NCI-H446 treated with DMSO at 0.1 percent for 48 hours (cell line): ENCODE data around the gene FOXO3.
"Not testable (repeated sequence)": the region's sequence is repeated elsewhere in the genome, so short reads cannot be mapped to it uniquely, and the experiment has no call there.

Experiments
- DNase-seq: peaks from one replicate; lab custom pipeline; 2025; lab: John Stamatoyannopoulos, UW

The FOXO3 gene

DNA sequence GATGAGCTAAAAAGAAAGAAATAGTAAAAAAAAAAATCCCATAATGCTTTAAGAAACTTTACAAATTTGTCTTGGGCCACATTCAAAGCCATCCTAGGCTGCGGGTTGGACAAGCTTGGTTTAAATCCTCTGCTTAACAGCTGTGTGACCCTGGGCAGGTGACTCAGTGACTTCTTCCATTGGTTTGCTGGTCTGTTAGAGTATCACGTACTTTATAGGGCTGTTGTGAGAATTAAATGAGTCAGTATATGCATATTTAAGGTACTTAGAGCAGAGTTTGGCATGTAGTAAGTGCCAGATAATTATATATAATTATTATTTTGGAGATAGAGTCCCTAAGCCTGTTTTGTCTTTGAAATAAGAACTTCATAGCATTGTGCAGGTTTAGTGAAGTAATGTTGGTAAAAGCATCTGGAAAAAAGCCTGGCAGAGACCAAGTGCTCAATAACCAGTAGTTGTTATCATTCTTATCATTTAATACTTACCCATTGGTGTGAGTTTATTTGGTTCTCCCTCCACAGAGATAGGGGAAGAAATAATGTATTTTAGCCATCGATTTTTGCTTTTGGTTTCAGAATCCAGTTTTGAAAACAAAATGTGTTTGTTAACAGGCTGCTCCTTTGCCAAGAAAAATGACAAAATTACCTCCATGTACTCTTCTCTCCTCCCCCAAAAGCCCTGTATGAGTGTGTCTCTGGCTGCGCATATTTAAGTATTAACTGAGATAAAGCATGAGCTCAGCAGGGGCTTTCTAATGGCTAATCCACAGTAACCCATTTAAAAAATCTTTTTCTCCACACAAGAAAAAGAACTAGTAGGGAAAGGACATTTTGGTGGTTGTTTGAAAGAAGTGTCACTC lies 67.2 kb downstream of the FOXO3 start:
- DNase-seq = no peak

DNA sequence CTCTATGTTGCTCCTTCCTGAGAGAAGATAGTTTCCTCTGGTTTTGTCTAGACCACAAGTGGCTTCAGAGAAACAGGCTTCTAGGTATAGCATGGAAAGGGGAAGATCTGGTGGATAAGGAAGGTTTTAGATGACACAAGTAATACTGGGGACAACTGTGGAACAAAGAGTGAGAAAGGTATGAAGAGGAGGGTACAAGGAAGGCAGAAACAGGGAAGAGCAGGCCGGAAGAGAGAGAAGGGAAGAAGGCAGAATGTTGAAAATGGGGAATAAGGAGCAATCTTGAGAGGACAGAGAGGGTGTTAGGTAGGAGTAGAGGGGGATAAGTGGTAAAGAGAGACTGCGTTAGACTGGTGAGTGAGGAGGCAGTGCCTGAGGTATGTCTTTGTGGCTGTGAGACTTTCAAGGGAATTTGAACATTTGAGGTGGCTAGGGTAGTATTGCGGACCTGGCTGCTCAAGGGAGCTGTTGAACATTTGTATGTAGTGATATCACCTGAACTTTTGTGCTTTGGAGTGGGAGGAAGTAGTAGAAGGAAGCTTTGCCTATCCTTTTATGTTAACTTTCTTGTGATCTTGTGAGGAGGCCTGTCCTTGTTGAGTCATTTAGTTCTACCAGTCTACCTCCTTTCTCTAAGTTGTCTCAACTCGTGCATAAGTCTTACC lies 69.5 kb downstream of the FOXO3 start:
- DNase-seq = no peak

DNA sequence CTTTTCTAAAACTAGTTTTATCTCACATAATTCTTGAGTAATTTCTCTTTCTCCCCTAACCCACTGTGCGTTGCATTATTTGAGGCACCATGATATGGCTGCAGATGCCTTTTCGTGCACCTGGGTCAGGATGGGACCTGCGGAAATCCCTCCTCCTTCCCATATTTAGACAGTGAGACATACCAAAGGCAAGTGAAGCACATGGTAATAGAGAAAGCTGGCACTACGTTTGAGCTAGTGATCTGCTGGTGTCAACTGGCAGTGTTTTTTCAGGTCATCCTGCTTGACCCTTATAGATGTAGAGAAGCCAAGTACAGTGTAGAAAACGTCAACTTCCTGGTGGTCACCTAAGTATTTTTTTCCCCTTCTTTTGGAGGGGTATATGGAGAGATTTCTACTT lies 71.7 kb downstream of the FOXO3 start:
- DNase-seq = no peak

DNA sequence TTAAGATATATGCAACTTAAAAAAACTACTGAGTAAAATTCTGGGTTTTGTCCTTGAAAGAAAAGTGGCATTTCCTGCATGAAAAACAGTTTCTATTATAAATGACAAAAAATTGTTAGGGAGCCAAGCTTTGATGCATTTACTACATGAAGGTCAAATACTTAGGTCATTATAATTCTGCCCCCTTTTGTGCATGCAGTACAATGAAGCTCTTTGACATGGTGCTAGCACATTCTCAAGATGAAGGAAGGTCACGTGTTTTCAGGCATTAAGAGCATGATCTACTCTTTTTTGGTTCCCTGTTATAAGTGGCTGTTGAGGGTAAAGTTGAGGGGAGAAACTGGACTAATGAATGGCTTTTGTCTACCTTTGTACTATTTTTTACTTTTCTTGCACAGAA lies 72.7 kb downstream of the FOXO3 start:
- no peak for DNase-seq

- DNase-seq = no peak
Observed at GRCh38 chr6:108635505-108636226, 74.9 kb downstream of the FOXO3 start.

DNA sequence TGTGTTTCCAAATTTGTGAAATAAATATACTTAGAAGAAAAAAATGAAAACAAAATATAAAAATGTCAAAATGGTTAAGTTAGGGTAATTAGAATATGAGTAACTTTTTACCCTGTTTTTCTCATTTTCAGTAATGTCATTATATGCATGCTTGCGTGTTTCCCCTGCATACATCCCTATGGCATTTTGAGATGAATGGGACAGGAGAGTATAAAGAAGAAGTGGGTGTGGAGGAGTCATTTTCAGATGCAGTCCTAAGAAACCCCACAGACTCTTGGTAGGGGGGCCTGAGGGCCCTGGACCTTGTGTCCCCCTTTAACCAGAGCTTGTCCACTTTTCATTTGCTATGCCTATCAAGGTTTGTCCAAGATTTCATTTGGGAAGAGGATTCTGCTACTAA lies 77.2 kb downstream of the FOXO3 start:
- DNase-seq = no peak

DNA sequence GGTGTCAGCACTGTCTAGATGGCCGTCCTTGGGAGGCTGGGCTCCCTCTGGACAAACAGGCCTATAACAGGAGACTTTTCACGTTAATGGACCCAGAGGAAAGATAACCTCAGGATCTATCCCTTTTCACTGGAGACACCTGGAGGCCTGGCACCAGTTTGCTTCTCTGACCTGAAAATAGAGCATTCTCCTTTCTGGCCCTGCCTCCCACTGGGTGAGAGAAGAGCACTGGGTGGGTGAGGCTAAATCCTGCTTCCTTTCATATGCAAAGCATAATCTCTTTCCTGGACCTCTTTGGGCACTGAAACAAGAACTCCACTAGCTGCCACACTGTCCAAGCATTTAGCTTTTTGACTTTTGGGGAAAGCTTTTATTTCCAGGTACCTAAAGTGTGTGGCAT lies 78.3 kb downstream of the FOXO3 start:
- no peak for DNase-seq

GRCh38 chr6:108640104-108640503 lies 79.4 kb downstream of the FOXO3 start:
- no peak for DNase-seq

DNA sequence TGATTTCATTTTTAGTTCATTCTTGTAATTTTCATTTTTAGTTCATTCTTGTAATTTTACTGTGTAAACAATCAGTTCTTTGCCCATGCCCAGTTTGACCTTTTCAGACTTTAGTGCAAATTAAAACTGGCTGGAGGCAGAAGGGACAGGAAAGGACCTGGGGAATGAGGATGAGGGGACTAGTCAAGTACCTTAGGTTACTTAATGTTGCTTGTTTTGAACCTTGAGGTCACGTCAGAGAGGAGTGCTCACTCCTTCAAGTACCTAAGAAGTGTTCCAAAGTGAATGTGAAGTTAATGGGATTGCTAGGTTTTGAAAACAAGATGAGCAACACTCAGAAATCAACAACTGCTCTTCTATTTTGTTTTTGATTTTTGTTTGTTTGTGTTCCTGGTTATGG lies 82.5 kb downstream of the FOXO3 start:
- no peak for DNase-seq

GRCh38 chr6:108644252-108644651 lies 83.5 kb downstream of the FOXO3 start:
- no peak for DNase-seq

DNA sequence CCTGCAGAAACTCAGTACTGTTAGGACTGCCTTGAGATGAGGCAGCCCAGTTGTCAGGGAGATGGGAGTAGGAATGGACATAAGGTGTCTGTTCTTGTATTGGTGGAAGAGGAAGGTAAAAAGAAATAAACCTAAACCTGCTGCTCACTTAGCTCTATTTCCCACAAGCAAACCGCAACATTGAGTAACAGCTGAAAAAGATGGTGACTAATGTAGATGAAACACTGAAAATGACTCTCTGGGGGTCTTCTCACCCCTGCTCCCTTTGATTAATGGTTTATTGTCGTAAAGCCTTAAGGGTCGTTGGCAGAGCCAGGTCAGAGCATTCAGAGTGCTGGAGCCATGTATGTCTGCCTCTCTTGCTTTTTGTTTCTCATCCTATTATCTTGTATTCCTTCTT lies 87.5 kb downstream of the FOXO3 start:
- no peak for DNase-seq

GRCh38 chr6:108650325-108650724 lies 89.6 kb downstream of the FOXO3 start:
- no peak for DNase-seq

DNA sequence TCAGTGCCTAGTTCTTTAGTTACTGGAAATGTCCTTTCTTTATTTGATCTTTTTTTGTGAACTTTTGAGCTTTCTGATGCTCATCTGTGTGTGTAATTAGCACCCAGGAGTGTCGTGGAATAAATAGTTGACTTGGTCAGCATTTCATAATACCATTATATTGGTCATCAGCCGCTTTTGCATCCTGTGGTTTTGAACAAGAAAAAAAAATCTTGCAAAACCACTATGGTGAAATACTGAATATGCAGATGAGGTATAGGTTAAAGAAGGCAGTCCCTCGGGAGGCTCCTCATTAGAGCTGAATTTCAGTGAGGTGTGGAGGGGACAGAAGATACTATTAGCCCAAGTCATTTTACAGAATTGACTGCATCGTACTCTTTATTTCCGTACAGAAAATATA lies 90.1 kb downstream of the FOXO3 start:
- no peak for DNase-seq

- DNase-seq = peak; percentile 5
Observed at GRCh38 chr6:108651340-108652227, 90.9 kb downstream of the FOXO3 start.

DNA sequence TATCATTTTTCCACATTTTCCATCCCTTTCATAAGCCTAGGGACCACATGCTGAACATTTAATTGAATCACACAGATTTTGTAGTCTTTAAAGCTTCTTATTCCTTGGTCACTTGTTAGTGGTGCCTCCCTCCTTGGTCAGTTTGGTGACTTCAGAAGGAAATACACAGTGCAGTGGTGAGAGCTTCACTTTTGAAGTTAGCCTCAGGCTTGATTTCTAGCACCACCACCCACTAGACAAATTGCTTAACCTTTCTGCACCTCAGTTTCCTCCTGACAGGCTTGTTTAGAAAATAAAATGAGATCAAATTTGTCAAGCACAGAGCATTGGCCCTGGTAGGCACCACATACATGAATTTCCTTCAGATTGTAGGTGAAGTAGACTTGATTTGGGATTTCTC lies 91.7 kb downstream of the FOXO3 start:
- DNase-seq = no peak

DNA sequence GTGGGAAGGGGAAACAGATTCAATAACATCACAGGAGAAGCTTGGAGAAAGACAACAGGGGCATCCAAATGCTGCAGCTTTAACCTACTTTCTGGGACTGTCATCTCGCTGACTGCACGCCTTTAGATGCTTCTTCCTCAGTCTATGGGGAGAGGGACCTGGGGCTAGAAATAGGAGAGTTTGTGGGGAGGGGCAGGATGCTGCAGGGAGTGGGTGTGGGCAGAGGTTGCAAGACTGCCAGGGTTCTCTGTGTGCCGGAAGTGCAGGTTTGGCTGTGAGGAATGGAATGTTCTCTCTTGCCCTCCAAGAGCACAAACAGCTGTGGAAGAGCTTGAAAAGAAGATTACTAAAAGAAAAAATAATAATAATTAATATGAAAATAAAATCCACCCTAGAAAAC lies 93.2 kb downstream of the FOXO3 start:
- DNase-seq = no peak

DNA sequence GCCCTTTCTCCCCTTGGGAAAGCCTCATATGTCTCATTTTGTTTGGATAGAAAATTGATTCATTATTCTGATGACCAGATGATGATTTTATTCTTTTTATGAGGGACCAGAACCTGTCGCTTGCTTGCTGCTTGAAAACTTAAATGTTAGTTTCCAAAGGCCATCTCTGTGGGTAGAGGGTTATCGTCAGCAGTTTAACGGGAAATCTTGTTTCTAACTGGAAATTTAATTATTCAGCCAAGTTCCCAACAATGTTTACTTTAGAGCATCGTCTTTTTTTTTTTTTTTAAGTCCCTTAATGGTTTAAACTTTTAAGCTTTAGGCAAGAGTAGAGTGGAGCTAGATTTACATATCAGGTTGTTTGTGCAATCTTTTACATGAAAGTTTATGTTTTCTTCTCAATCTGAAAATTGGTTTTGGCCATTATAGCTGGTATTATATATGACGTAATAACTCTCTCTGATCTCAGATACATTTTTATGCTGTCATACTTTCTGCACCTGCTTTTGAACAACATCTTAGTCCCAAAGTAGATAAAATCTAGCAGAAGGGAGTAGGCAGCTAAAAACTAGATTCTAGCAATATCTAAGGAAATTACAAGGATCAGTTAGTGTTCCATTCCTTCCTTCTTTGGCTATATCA lies 93.9 kb downstream of the FOXO3 start:
- no peak for DNase-seq

- peak; percentile 5 for DNase-seq
Observed at GRCh38 chr6:108655806-108656651, 95.3 kb downstream of the FOXO3 start.

DNA sequence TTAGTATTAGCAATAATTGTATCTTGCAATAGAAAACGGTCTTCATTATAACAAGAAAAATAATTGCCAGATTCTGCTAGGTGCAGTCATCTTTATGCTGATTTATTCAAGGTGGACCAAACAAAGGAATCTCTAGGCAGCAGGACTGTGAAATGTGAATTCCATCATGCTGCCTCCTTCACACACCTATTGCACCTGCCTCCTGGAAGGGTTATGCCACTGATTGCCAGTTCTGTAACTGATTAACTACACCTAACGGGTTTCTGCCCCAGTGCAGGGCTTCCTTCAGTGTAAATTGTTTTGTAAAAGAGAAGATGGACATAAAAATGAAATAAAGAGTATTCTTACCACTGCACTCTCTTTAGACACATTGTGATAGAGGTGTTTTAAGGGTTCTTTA lies 96.1 kb downstream of the FOXO3 start:
- DNase-seq = no peak

DNA sequence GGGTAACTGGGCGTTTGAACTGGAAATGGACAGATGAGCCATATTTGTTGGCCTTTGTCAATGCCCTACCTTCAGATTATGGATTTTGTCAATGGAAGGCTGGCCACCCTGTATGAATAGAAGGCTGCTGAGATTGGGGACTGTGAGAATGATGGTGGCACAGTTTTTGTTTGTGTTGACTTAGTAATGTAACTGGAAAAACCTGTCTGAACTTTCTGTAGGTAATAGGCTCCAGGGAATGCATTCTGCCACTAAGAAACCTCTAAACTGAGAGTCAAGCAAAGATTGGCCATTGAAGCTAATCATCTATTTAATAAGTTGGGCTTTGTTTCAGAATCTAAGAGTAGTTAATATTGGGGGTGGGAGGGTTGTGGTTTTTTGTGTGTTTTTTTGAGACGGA lies 97.5 kb downstream of the FOXO3 start:
- no peak for DNase-seq

- not testable (repeated sequence) for DNase-seq
Observed at GRCh38 chr6:108658785-108659184, 98.1 kb downstream of the FOXO3 start.
